IMR-90 (cell line): ENCODE measurements around the gene COL9A3. TPM values are rescaled to one million over a fixed set of nuclear protein-coding genes. Genes with fewer than 3 reads are reported as not detected.

ENCODE experiments used
- ATAC-seq: fragments of 200-7000 bp; cut with Tn5 transposase; 2 replicates; pipeline ENCODE4 v1.9.1; 2020; ENCODE audit warnings: low read depth, mild to moderate bottlenecking, moderate library complexity
- BruUV-seq: library from RNA; stranded (reverse); fragments of 400-500 nt; replicated peaks from 2 replicates; lab custom pipeline; 2021; lab: Mats Ljungman, UMichigan
- CTCF ChIA-PET: fragments of 300-600 bp; formaldehyde crosslinking; extraction: SDS; loops from one replicate; lab custom pipeline; 2021; ENCODE audit warnings: antibody characterized with exemption; lab: Yijun Ruan, JAX
- POLR2A ChIA-PET: fragments of 300-600 bp; sonication (Branson Sonifier 250); formaldehyde crosslinking; loops from one replicate; lab custom pipeline; 2022; ENCODE audit warnings: antibody characterized with exemption; ENCODE audit not compliant: unreplicated experiment; lab: Charles Lee
- DNase-seq: peaks from one replicate; pipeline ENCODE4 v3.0.0; 2013
- H2AFZ ChIP-seq: replicated peaks from 2 replicates; pipeline ENCODE3; 2013; ENCODE audit warnings: low read length, mild to moderate bottlenecking; ENCODE audit not compliant: poor library complexity
- H2AK5ac ChIP-seq: 2 replicates; pipeline ENCODE4 v1.6.1; 2013; ENCODE audit warnings: low read depth, low read length, inconsistent platforms
- H2AK9ac ChIP-seq: replicated peaks from 2 replicates; pipeline ENCODE3; 2013; ENCODE audit warnings: mild to moderate bottlenecking, low read depth, low read length, moderate library complexity; ENCODE audit not compliant: poor library complexity
- H2BK120ac ChIP-seq: 2 replicates; pipeline ENCODE4 v1.6.1; 2013; ENCODE audit warnings: low read depth, low read length, inconsistent platforms
- H2BK15ac ChIP-seq: 3 replicates; pipeline ENCODE4 v1.6.1; 2013; ENCODE audit warnings: low read depth, low read length, inconsistent platforms
- H2BK20ac ChIP-seq: 2 replicates; pipeline ENCODE4 v1.6.1; 2013; ENCODE audit warnings: low read depth, mild to moderate bottlenecking, inconsistent platforms, low read length, moderate library complexity
- H2BK5ac ChIP-seq: 2 replicates; pipeline ENCODE4 v1.6.1; 2013; ENCODE audit warnings: mild to moderate bottlenecking, low read depth, low read length, inconsistent platforms; ENCODE audit not compliant: poor library complexity, severe bottlenecking
- H3K14ac ChIP-seq: replicated peaks from 2 replicates; pipeline ENCODE4 v1.6.1; 2013; ENCODE audit warnings: low read depth, low read length, inconsistent platforms
- H3K18ac ChIP-seq: 2 replicates; pipeline ENCODE4 v1.6.1; 2013; ENCODE audit warnings: low read depth, low read length, control low read depth
- H3K23ac ChIP-seq: 2 replicates; pipeline ENCODE4 v1.6.1; 2013; ENCODE audit warnings: low read depth, low read length, inconsistent platforms
- H3K27ac ChIP-seq: 2 replicates; pipeline ENCODE4 v1.5.1; 2013; ENCODE audit warnings: mild to moderate bottlenecking, control low read depth, low read length; ENCODE audit not compliant: insufficient read depth
- H3K27me3 ChIP-seq: 2 replicates; pipeline ENCODE4 v1.6.1; 2013; ENCODE audit warnings: low read length; ENCODE audit not compliant: control insufficient read depth, insufficient read depth
- H3K36me3 ChIP-seq: 2 replicates; pipeline ENCODE4 v1.6.1; 2013; ENCODE audit warnings: low read length, mixed read lengths; ENCODE audit not compliant: control insufficient read depth, insufficient read depth
- H3K4ac ChIP-seq: 2 replicates; pipeline ENCODE4 v1.6.1; 2013; ENCODE audit warnings: low read depth, low read length, inconsistent platforms
- H3K4me1 ChIP-seq: 2 replicates; pipeline ENCODE4 v1.6.1; 2013; ENCODE audit warnings: low read length, mixed read lengths; ENCODE audit not compliant: control insufficient read depth, insufficient read depth
- H3K4me2 ChIP-seq: 2 replicates; pipeline ENCODE4 v1.6.1; 2013; ENCODE audit warnings: low read depth, mild to moderate bottlenecking, control low read depth, low read length, moderate library complexity
- H3K4me3 ChIP-seq: 2 replicates; pipeline ENCODE4 v1.5.1; 2013; ENCODE audit warnings: low read depth, mild to moderate bottlenecking, control low read depth, low read length, moderate library complexity; ENCODE audit not compliant: insufficient read depth
- H3K56ac ChIP-seq: 2 replicates; pipeline ENCODE4 v1.6.1; 2013; ENCODE audit warnings: low read length, inconsistent platforms; ENCODE audit not compliant: insufficient read depth; ENCODE audit errors: extremely low read depth
- H3K79me1 ChIP-seq, 2 experiments: 2 replicates each; pipeline ENCODE4 v1.6.1; 2013; ENCODE audit warnings: low read length in 2 of 2, inconsistent platforms in 1 of 2, low read depth in 1 of 2
- H3K9ac ChIP-seq: 2 replicates; pipeline ENCODE4 v1.6.1; 2013; ENCODE audit warnings: low read depth, low read length, control low read depth
- H3K9me1 ChIP-seq: 2 replicates; pipeline ENCODE4 v1.6.1; 2013; ENCODE audit warnings: low read length, inconsistent platforms; ENCODE audit not compliant: insufficient read depth
- H3K9me3 ChIP-seq: 2 replicates; pipeline ENCODE4 v1.6.1; 2013; ENCODE audit warnings: low read length; ENCODE audit not compliant: control insufficient read depth, insufficient read depth
- H4K20me1 ChIP-seq: 2 replicates; pipeline ENCODE4 v1.6.1; 2013; ENCODE audit warnings: low read length, inconsistent platforms; ENCODE audit not compliant: insufficient read depth
- H4K5ac ChIP-seq: 2 replicates; pipeline ENCODE4 v1.6.1; 2013; ENCODE audit warnings: mild to moderate bottlenecking, low read depth, low read length, control low read depth
- H4K8ac ChIP-seq, 2 experiments: 2 replicates each; pipeline ENCODE4 v1.6.1; 2013; ENCODE audit warnings: low read depth in 2 of 2, low read length in 2 of 2, control low read depth in 1 of 2, inconsistent platforms in 1 of 2
- H4K91ac ChIP-seq: 2 replicates; pipeline ENCODE4 v1.6.1; 2013; ENCODE audit warnings: low read depth, low read length, inconsistent platforms; ENCODE audit not compliant: insufficient read depth
- BHLHE40 ChIP-seq: fragments of 150-350 bp; IDR thresholded peaks from 2 replicates; pipeline ENCODE4 v1.6.1; 2016; ENCODE audit warnings: mild to moderate bottlenecking, low read depth, low read length
- CHD1 ChIP-seq: IDR thresholded peaks from 2 replicates; pipeline ENCODE4 v1.6.1; 2012; ENCODE audit warnings: low read depth, low read length, improper control_type of control experiment
- CTCF ChIP-seq: conservative IDR thresholded peaks from 2 replicates; pipeline ENCODE4 v1.5.1; 2012; ENCODE audit warnings: mild to moderate bottlenecking, low read depth, low read length, improper control_type of control experiment
- ELK1 ChIP-seq: fragments of 150-350 bp; IDR thresholded peaks from 2 replicates; pipeline ENCODE4 v1.6.1; 2016; ENCODE audit warnings: low read depth, mild to moderate bottlenecking, low read length, moderate library complexity, borderline replicate concordance
- FOS ChIP-seq: fragments of 150-350 bp; IDR thresholded peaks from 2 replicates; pipeline ENCODE4 v1.6.1; 2016; ENCODE audit warnings: low read depth, low read length
- POLR2A ChIP-seq: IDR thresholded peaks from 2 replicates; pipeline ENCODE4 v1.6.1; 2012; ENCODE audit warnings: mild to moderate bottlenecking, low read depth, low read length
- RCOR1 ChIP-seq: IDR thresholded peaks from 2 replicates; pipeline ENCODE4 v1.6.1; 2012; ENCODE audit warnings: mild to moderate bottlenecking, low read length, improper control_type of control experiment; ENCODE audit not compliant: insufficient replicate concordance
- USF2 ChIP-seq: fragments of 150-350 bp; IDR thresholded peaks from 2 replicates; pipeline ENCODE4 v1.6.1; 2017; ENCODE audit warnings: mild to moderate bottlenecking, antibody characterized with exemption, low read length, low read depth
- WGBS, 2 experiments: methylation state at CpG; one replicate each; pipeline versions ENCODE4 v1.1.5 to v1.1.7; 2013; ENCODE audit warnings: missing lambda C conversion rate in 2 of 2; ENCODE audit not compliant: insufficient read length in 1 of 2; ENCODE audit errors: extremely low coverage in 2 of 2; 5-methylcytosine and 5-hydroxymethylcytosine counted together
- dilution Hi-C: fragments of 300-500 bp; cut with HindIII; formaldehyde crosslinking; loops from one replicate; pipeline ENCODE4 v1.14.3; 2018; ENCODE audit warnings: low sequenced_read_pairs; ENCODE audit not compliant: unreplicated experiment
- in situ Hi-C: fragments of 300-500 bp; cut with MboI; formaldehyde crosslinking; loops from 3 replicates; pipeline ENCODE4 v1.14.3; 2019; ENCODE audit warnings: low sequenced_read_pairs, inconsistent platforms, mixed read lengths
- intact Hi-C: fragments of 100-400 bp; cut with micrococcal nuclease; formaldehyde crosslinking; loops from 2 replicates; pipeline ENCODE4 v1.10.0; 2022
- polyA plus RNA-seq, 3 experiments: library from polyadenylated mRNA; depleted of rRNA; stranded (reverse); fragments of >200 nt; gene quantifications; 2 replicates each; pipeline ENCODE4 v1.2.3, GENCODE V29; 2012; ENCODE audit warnings: low replicate concordance in 1 of 3
- total RNA-seq: library from RNA; depleted of rRNA; stranded (reverse); fragments of >200 nt; gene quantifications from 2 replicates; pipeline ENCODE4 v1.2.3, GENCODE V29; 2012

Gene COL9A3
- total and polyA plus RNA-seq, 2 of the 4 experiments (the other 2 are of a cell fraction): 0.36 to 1.4 TPM

GRCh38 chr20:62775206-62775605, 41.6 kb upstream of the COL9A3 start:
- Histone ChIP-seq H3K9me3 (no peaks in the 10 kb centered on the region), H3K4me3 (no peak overlapping the region), H2BK120ac (no peak overlapping the region), H4K20me1 (no peaks in the 10 kb centered on the region), H3K9me1 (no peaks in the 10 kb centered on the region; the same call in 1 of the 2 replicates), H3K4me1 (peaks cover 5% of the 10 kb centered on the region; the same call in 1 of the 2 replicates), H3K79me1 (no peaks in the 10 kb centered on the region), H3K36me3 (no peaks in the 10 kb centered on the region), H3K23ac (no peak overlapping the region), H3K4ac (no peak overlapping the region), H2AK9ac (no peak overlapping the region), H4K91ac (no peak overlapping the region), H4K5ac (no peak overlapping the region), H2BK15ac (no peak overlapping the region), H3K27me3 (peaks cover 2% of the 10 kb centered on the region; the same call in 1 of the 2 replicates), H2BK20ac (no peak overlapping the region), H2AK5ac (no peak overlapping the region), H3K56ac (no peak overlapping the region), H2AFZ (no peak overlapping the region), H3K27ac (no peak overlapping the region), H2BK5ac (no peak overlapping the region), H3K14ac (no peak overlapping the region), H3K18ac (no peak overlapping the region), H3K4me2 (no peak overlapping the region), H3K9ac (no peak overlapping the region), H4K8ac (no peak overlapping the region)
- no TSS peak for BruUV-seq
- ATAC-seq (no peak), DNase-seq (no peak)
- POLR2A ChIA-PET: no interaction called here
- dilution Hi-C loops (no loop called here), in situ Hi-C loops (no loop called here), intact Hi-C loops (no loop called here)
- WGBS, 2 experiments: 81% methylated on average over 5 of the region's 9 CpGs; no CpG with 5 or more reads in 1 of the 2 experiments
- CTCF ChIA-PET: no interaction called here
- TF ChIP-seq POLR2A (no peak), ELK1 (no peak), CHD1 (no peak), CTCF (no peak), FOS (no peak), USF2 (no peak), RCOR1 (no peak), BHLHE40 (no peak)
